ENCODE measurements around the gene FFAR1. TPM values are rescaled to one million over a fixed set of nuclear protein-coding genes. Genes with fewer than 3 reads are reported as not detected.

The FFAR1 gene
- total and polyA plus RNA-seq, 2 of the 8 experiments (the other 6 are each of a cell fraction or from before 2014, with no cell fraction given), result not detected

DNA sequence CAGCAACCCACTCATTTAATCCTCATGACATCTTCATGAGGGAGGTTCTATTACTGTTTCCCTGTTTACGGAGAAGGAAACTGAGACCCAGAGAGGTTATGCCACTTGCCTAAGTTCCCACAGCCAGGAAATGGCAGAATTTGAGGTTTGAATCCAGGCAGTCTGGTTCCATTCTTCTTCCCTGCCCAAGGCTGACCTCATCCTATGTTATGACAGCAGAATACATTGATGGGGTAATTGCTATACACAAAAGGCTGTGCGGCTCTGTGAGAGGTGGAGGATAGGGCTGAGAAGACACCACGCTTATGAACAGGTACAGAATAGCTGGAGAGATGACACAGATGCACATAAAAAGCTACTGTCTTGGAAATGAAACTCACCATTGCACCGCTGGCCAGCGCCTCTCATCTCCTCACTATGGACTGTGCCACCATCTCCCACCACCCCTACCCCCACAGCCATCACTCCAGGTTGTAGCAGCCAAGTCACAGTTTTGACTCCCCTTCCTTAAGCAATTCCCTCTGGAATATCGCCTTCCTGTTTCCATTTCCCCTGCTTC is 44.3 kb upstream of the FFAR1 start:
- no peak overlapping the region for H4K5ac ChIP-seq (ENCODE audit: insufficient read length, low read depth, low read length)
- WGBS, 2 experiments (ENCODE audit: extremely low coverage in 1 of 2, insufficient coverage in 1 of 2, insufficient read length in 1 of 2, insufficient replicate concordance in 2 of 2, low coverage in 1 of 2, low lambda C conversion rate in 2 of 2, missing lambda C conversion rate in 1 of 2), result 69% methylated on average over 5 of the region's 6 CpGs; no CpG with 5 or more reads in 1 of the 2 experiments
- no peak overlapping the region for H3K4ac ChIP-seq (replicated peaks; ENCODE audit: insufficient read length, low read depth, low read length)
- no peak overlapping the region for H2BK20ac ChIP-seq (ENCODE audit: low read length)
- no peak overlapping the region for H3K4me3 ChIP-seq (ENCODE audit: extremely low read depth in 1 of 4, insufficient read depth in 2 of 4, low read depth in 3 of 4, low read length in 4 of 4)
- no peak overlapping the region for H3K56ac ChIP-seq (replicated peaks; ENCODE audit: insufficient read length, low read depth, low read length)
- peak overlapping the region; percentile 20; the same call in 1 of the 2 replicates for H2BK12ac ChIP-seq (ENCODE audit: low read depth, low read length)
- ChIA-PET POLR2A (ENCODE audit: partially characterized antibody) (no interaction called here), CTCF (ENCODE audit: partially characterized antibody) (interaction anchor here (0.6 kb wide), 1 partner anchor 466 kb away, joined by 3 read pairs; no protein-coding TSS in a partner anchor)
- H3K4me1 ChIP-seq (replicated peaks in 1 of 4; ENCODE audit: control insufficient read depth in 3 of 4, insufficient read depth in 4 of 4, low read length in 3 of 4), result peaks cover 0 to 4% (median 0%) of the 10 kb centered on the region in 4 experiments; a peak in 1 of 7 replicates
- H4K20me1 ChIP-seq (replicated peaks in 1 of 2; ENCODE audit: control insufficient read depth in 1 of 2, insufficient read depth in 2 of 2, low read length in 2 of 2), result peaks cover 0 to 6% of the 10 kb centered on the region in 2 experiments
- no peak overlapping the region for H2AK5ac ChIP-seq (ENCODE audit: low read depth, low read length)
- no peak for FAIRE-seq
- no peak overlapping the region for H3K27ac ChIP-seq (ENCODE audit: low read depth, low read length)
- no peak overlapping the region; a peak in 1 of 7 replicates for H3K9ac ChIP-seq (replicated peaks in 1 of 4; ENCODE audit: extremely low read depth in 1 of 4, low read depth in 3 of 4, low read length in 3 of 4)
- peaks cover 3% of the 10 kb centered on the region; the same call in 1 of the 2 replicates for H3K79me1 ChIP-seq (ENCODE audit: low read depth, low read length)
- H4K8ac ChIP-seq (ENCODE audit: extremely low read depth, insufficient read depth, low read length), result no peak overlapping the region
- no peak overlapping the region for H3K18ac ChIP-seq (ENCODE audit: extremely low read depth, low read length)
- no peak overlapping the region for H2AFZ ChIP-seq (ENCODE audit: low read length)
- no peak overlapping the region for H4K91ac ChIP-seq (replicated peaks; ENCODE audit: insufficient read length, low read length)
- H3K23ac ChIP-seq (ENCODE audit: insufficient read length), result no peak overlapping the region
- H2BK5ac ChIP-seq (ENCODE audit: low read depth, low read length), result no peak overlapping the region
- no peak for DNase-seq (ENCODE audit: low read depth in 1 of 2, low spot score in 2 of 2)
- no peak overlapping the region for H2BK120ac ChIP-seq (replicated peaks; ENCODE audit: low read depth, low read length)
- peaks cover 4% of the 10 kb centered on the region; the same call in 1 of the 2 replicates for H3K23me2 ChIP-seq (ENCODE audit: low read depth, low read length)
- no peak overlapping the region for H2BK15ac ChIP-seq (ENCODE audit: low read length)
- no peak overlapping the region for H3K4me2 ChIP-seq (ENCODE audit: insufficient read depth in 1 of 2, low read depth in 2 of 2, low read length in 2 of 2)
- no peaks in the 10 kb centered on the region for H3K9me3 ChIP-seq (ENCODE audit: insufficient read depth in 2 of 2, low read depth in 1 of 2, low read length in 1 of 2)
- 0 out of 7 replicates have a peak, but pooled peaks cover 0 to 1% (median 0%) of the 10 kb centered on the region in 4 experiments for H3K27me3 ChIP-seq (replicated peaks in 1 of 4; ENCODE audit: control insufficient read depth in 3 of 4, extremely low read depth in 1 of 4, insufficient read depth in 3 of 4, low read length in 3 of 4)
- H3K79me2 ChIP-seq (ENCODE audit: control insufficient read depth in 1 of 2, insufficient read depth in 2 of 2, low read length in 2 of 2), result no peaks in the 10 kb centered on the region
- no peak overlapping the region for H3K14ac ChIP-seq (ENCODE audit: insufficient read length)
- no peaks in the 10 kb centered on the region; a peak in 1 of 8 replicates for H3K36me3 ChIP-seq (ENCODE audit: control insufficient read depth in 2 of 4, insufficient read depth in 4 of 4, low read length in 3 of 4)
- TF ChIP-seq TCF12 (IDR thresholded peaks at IDR 0.05; ENCODE audit: low read depth, low read length), result no peak
- TF ChIP-seq SIRT6 (IDR thresholded peaks at IDR 0.05; ENCODE audit: low read length), result no peak
- no peak for TF ChIP-seq EGR1 (IDR thresholded peaks at IDR 0.05; ENCODE audit: borderline replicate concordance, low read depth, low read length)
- no peak for TF ChIP-seq BCL11A (IDR thresholded peaks at IDR 0.05; ENCODE audit: low read depth in 2 of 2, low read length in 2 of 2)
- no peak for TF ChIP-seq TAF1 (IDR thresholded peaks at IDR 0.05; ENCODE audit: low read depth, low read length)
- TF ChIP-seq BACH1 (IDR thresholded peaks at IDR 0.05; ENCODE audit: low read length), result no peak
- no peak for TF ChIP-seq MAFK (IDR thresholded peaks at IDR 0.05; ENCODE audit: low read depth, low read length)
- TF ChIP-seq CREB1 (IDR thresholded peaks at IDR 0.05), result no peak
- no peak for TF ChIP-seq JUN (IDR thresholded peaks at IDR 0.05; ENCODE audit: low read depth, low read length)
